ENCODE data around the gene MED15. TPM values are rescaled to one million over a fixed set of nuclear protein-coding genes. Genes with fewer than 3 reads are reported as not detected.
A peak's percentile ranks its signal among the peaks of the same experiment; 100 is the strongest.

The MED15 gene
- total RNA-seq, 2 donors from 2014 or later = 171 to 178 TPM

DNA sequence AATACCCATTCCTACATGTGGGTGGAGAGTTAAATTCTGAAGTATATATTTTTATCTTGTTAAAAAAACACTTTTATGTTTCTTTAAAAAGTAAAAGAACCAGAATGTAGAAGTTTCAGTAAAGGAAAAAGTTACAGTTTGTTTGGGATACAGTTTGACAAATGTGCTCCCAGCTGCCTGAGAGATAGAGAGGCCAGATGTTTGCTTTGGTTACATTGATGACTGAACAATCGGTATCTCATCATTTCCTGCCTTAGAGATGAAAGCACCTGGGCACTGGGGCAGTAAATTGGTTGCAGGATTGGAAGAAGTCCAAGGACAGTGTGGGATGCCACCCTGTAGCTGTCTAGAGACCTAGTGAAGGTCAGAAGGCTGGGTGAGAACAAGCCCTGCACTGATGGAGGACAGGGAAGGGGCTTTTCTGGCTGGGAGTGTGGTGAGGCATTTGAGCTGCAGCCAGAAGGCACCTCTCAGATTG, 16.6 kb downstream of the MED15 start:
- ATAC-seq (peak in 1 of 2 donors; percentile 28), DNase-seq (ENCODE audit: low spot score) (no peak)
- H3K4me1 Mint-ChIP-seq (ENCODE audit: low read depth in 2 of 2) = peaks cover 52 to 55% of the 10 kb centered on the region in 2 donors
- H3K27me3 Mint-ChIP-seq = no peaks in the 10 kb centered on the region
- H3K9me3 Mint-ChIP-seq = no peaks in the 10 kb centered on the region
- H3K36me3 Mint-ChIP-seq = peaks cover 20% of the 10 kb centered on the region
- H3K27ac Mint-ChIP-seq = peak overlapping the region; percentile 53 to 66
- peak overlapping the region; percentile 23 for H3K4me3 Mint-ChIP-seq

DNA sequence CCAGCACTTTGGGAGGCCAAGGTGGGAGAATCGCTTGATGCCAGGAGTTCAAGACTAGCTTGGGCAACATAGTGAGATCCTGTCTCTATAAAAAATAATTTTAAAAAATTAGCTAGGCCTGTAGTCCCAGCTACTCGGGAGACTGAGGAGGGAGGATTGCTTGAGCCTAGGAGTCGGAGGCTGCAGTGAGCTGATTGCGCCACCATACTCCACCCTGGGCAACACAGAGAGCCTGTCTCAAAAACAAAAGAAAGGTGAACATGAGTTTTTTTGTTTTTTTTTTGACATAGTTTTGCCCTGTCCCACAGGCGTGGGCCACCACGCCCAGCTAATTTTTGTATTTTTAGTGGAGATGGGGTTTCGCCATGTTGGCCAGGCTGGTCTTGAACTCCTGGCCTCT, 17.6 kb downstream of the MED15 start:
- H3K4me1 Mint-ChIP-seq (ENCODE audit: low read depth in 2 of 2) = peaks cover 49 to 54% of the 10 kb centered on the region in 2 donors
- H3K9me3 Mint-ChIP-seq = no peaks in the 10 kb centered on the region
- no peak overlapping the region for H3K4me3 Mint-ChIP-seq
- H3K36me3 Mint-ChIP-seq = peaks cover 20% of the 10 kb centered on the region
- H3K27ac Mint-ChIP-seq = no peak overlapping the region
- H3K27me3 Mint-ChIP-seq = no peaks in the 10 kb centered on the region
- ATAC-seq = no peak
- DNase-seq (ENCODE audit: low spot score) = no peak

- Mint-ChIP-seq H3K4me3 (no peak overlapping the region), H3K9me3 (no peaks in the 10 kb centered on the region), H3K27me3 (no peaks in the 10 kb centered on the region), H3K27ac (peak overlapping the region in 1 of 2 donors; percentile 11), H3K4me1 (ENCODE audit: low read depth in 2 of 2) (peaks cover 47 to 52% of the 10 kb centered on the region in 2 donors), H3K36me3 (peaks cover 20% of the 10 kb centered on the region)
- no peak for ATAC-seq
- DNase-seq (ENCODE audit: low spot score) = no peak
Measured at GRCh38 chr22:20526305-20526627, 18.9 kb downstream of the MED15 start.

- Mint-ChIP-seq H3K36me3 (peaks cover 20% of the 10 kb centered on the region), H3K4me1 (ENCODE audit: low read depth in 2 of 2) (peaks cover 52 to 57% of the 10 kb centered on the region in 2 donors), H3K27me3 (no peaks in the 10 kb centered on the region), H3K4me3 (no peak overlapping the region), H3K9me3 (no peaks in the 10 kb centered on the region), H3K27ac (peak overlapping the region; percentile 3 to 11)
- DNase-seq (ENCODE audit: low spot score) (no peak), ATAC-seq (no peak)
Measured at GRCh38 chr22:20526628-20527355, 19.4 kb downstream of the MED15 start.

GRCh38 chr22:20528405-20528978, 21.1 kb downstream of the MED15 start:
- peak overlapping the region in 1 of 2 donors; percentile 32 for H3K27ac Mint-ChIP-seq
- peaks cover 51 to 55% of the 10 kb centered on the region in 2 donors for H3K4me1 Mint-ChIP-seq (ENCODE audit: low read depth in 2 of 2)
- ATAC-seq = no peak
- no peak for DNase-seq (ENCODE audit: low spot score)
- H3K4me3 Mint-ChIP-seq = no peak overlapping the region
- H3K36me3 Mint-ChIP-seq = peaks cover 16% of the 10 kb centered on the region
- H3K9me3 Mint-ChIP-seq = no peaks in the 10 kb centered on the region
- no peaks in the 10 kb centered on the region for H3K27me3 Mint-ChIP-seq

DNA sequence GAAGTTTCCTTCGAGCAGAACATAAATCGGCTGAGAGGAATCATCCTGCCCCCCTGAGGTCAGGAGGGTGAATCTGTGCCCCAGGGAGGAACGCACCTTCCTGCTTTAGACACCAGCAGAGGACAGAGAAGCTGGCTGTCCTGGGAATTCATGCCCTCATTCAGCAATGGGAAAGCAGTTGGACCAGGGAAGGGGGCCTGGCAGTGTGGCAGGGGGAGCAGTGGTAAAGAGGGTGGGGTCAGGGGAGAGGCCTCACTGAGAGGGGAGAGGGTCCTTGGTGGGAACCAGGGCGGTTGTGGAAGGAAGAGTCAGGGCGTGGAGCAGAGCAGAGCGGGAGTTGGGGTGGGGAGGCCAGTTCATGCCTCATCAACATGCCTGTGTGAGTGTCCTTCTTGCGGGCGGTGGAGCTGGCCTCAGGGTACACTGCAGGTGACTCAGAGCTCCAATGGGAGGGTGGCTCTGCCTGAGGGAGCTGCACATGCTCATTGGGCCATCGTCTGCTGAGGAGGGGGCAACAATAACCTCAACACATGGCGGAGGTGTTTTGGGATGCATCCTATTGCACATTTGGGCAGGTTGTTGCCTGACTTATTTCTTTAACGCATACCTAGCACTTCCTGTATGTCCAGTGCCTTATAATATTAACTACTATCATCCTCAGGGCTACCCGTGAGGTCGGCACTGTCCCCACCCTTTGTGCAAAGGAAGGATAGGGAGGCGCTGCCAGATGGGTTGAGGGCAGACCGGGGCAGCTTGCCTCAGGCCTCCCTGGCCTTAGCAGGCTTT, 23.2 kb downstream of the MED15 start:
- no peak for ATAC-seq
- Mint-ChIP-seq H3K27ac (peak overlapping the region in 1 of 2 donors; percentile 75), H3K4me1 (ENCODE audit: low read depth in 2 of 2) (peaks cover 51 to 56% of the 10 kb centered on the region in 2 donors)

GRCh38 chr22:20531154-20531403, 23.7 kb downstream of the MED15 start:
- H3K36me3 Mint-ChIP-seq = peaks cover 16% of the 10 kb centered on the region

More for the DNA sequence above, 23.2 kb downstream of the MED15 start:
- H3K27me3 Mint-ChIP-seq = no peaks in the 10 kb centered on the region
- no peak for DNase-seq (ENCODE audit: low spot score)
- no peaks in the 10 kb centered on the region for H3K9me3 Mint-ChIP-seq
- no peak overlapping the region for H3K4me3 Mint-ChIP-seq
- H3K36me3 Mint-ChIP-seq = peaks cover 16% of the 10 kb centered on the region

GRCh38 chr22:20531404-20532201, 24.2 kb downstream of the MED15 start:
- no peaks in the 10 kb centered on the region for H3K27me3 Mint-ChIP-seq
- DNase-seq (ENCODE audit: low spot score) (no peak), ATAC-seq (peak in 1 of 2 donors; percentile 21)
- peak overlapping the region; percentile 44 to 84 for H3K27ac Mint-ChIP-seq
- no peaks in the 10 kb centered on the region for H3K9me3 Mint-ChIP-seq
- peaks cover 11% of the 10 kb centered on the region for H3K36me3 Mint-ChIP-seq
- H3K4me3 Mint-ChIP-seq = no peak overlapping the region
- H3K4me1 Mint-ChIP-seq (ENCODE audit: low read depth in 2 of 2) = peaks cover 50 to 54% of the 10 kb centered on the region in 2 donors

More at GRCh38 chr22:20531154-20531403, 23.7 kb downstream of the MED15 start:
- no peaks in the 10 kb centered on the region for H3K9me3 Mint-ChIP-seq
- no peak overlapping the region for H3K4me3 Mint-ChIP-seq
- no peak overlapping the region for H3K27ac Mint-ChIP-seq
- no peaks in the 10 kb centered on the region for H3K27me3 Mint-ChIP-seq
- peaks cover 51 to 55% of the 10 kb centered on the region in 2 donors for H3K4me1 Mint-ChIP-seq (ENCODE audit: low read depth in 2 of 2)
- DNase-seq (ENCODE audit: low spot score) (no peak), ATAC-seq (no peak)

GRCh38 chr22:20532256-20532993, 25.0 kb downstream of the MED15 start:
- H3K9me3 Mint-ChIP-seq = no peaks in the 10 kb centered on the region
- peaks cover 7% of the 10 kb centered on the region for H3K36me3 Mint-ChIP-seq
- no peaks in the 10 kb centered on the region for H3K27me3 Mint-ChIP-seq
- peak overlapping the region; percentile 44 to 84 for H3K27ac Mint-ChIP-seq
- H3K4me1 Mint-ChIP-seq (ENCODE audit: low read depth in 2 of 2) = peaks cover 48 to 51% of the 10 kb centered on the region in 2 donors
- H3K4me3 Mint-ChIP-seq = peak overlapping the region; percentile 54
- ATAC-seq = peak in 1 of 2 donors; percentile 26
- no peak for DNase-seq (ENCODE audit: low spot score)

GRCh38 chr22:20533095-20533878, 25.9 kb downstream of the MED15 start:
- ATAC-seq = peak in 1 of 2 donors; percentile 60
- Mint-ChIP-seq H3K9me3 (no peaks in the 10 kb centered on the region), H3K4me1 (ENCODE audit: low read depth in 2 of 2) (peaks cover 46% of the 10 kb centered on the region in 2 donors), H3K4me3 (peak overlapping the region; percentile 54), H3K36me3 (peaks cover 4% of the 10 kb centered on the region), H3K27ac (peak overlapping the region; percentile 44 to 85), H3K27me3 (no peaks in the 10 kb centered on the region)
- no peak for DNase-seq (ENCODE audit: low spot score)

- H3K4me1 Mint-ChIP-seq (ENCODE audit: low read depth in 2 of 2) = peaks cover 46% of the 10 kb centered on the region in 2 donors
- H3K36me3 Mint-ChIP-seq = peaks cover 4% of the 10 kb centered on the region
- no peak overlapping the region for H3K4me3 Mint-ChIP-seq
- DNase-seq (ENCODE audit: low spot score) = no peak
- peak overlapping the region; percentile 43 to 85 for H3K27ac Mint-ChIP-seq
- no peak for ATAC-seq
- H3K27me3 Mint-ChIP-seq = no peaks in the 10 kb centered on the region
- H3K9me3 Mint-ChIP-seq = no peaks in the 10 kb centered on the region
Measured at GRCh38 chr22:20533879-20534265, 26.5 kb downstream of the MED15 start.

- H3K4me3 Mint-ChIP-seq = no peak overlapping the region
- H3K27ac Mint-ChIP-seq = peak overlapping the region; percentile 33 to 47
- DNase-seq (ENCODE audit: low spot score) = no peak
- ATAC-seq = no peak
- H3K36me3 Mint-ChIP-seq = peaks cover 4% of the 10 kb centered on the region
- peaks cover 34 to 35% of the 10 kb centered on the region in 2 donors for H3K4me1 Mint-ChIP-seq (ENCODE audit: low read depth in 2 of 2)
- no peaks in the 10 kb centered on the region for H3K27me3 Mint-ChIP-seq
- no peaks in the 10 kb centered on the region for H3K9me3 Mint-ChIP-seq
Measured at GRCh38 chr22:20536590-20537324, 29.3 kb downstream of the MED15 start.
